Prostate gland (tissue), 2 donors: ENCODE results near the gene CDC14C.

ENCODE experiments used
- POLR2A ChIP-seq: fragments of 450-650 bp; IDR thresholded peaks from one replicate; pipeline ENCODE4 v1.6.1; 2016; ENCODE audit warnings: antibody characterized with exemption, mild to moderate bottlenecking
- TF ChIP-seq, protein P1 (sequence below), 4 experiments: fragments of 200-600 bp in 2 of 4; fragments of 450-650 bp in 2 of 4; sonication (generic) in 2 of 4; IDR thresholded peaks; 1 replicate in 3 of 4; 2 replicates in 1 of 4; pipeline ENCODE4 v1.5.1; 2016 to 2019; ENCODE audit warnings: antibody characterized with exemption in 4 of 4, mild to moderate bottlenecking in 2 of 4, moderate library complexity in 2 of 4

DNA sequence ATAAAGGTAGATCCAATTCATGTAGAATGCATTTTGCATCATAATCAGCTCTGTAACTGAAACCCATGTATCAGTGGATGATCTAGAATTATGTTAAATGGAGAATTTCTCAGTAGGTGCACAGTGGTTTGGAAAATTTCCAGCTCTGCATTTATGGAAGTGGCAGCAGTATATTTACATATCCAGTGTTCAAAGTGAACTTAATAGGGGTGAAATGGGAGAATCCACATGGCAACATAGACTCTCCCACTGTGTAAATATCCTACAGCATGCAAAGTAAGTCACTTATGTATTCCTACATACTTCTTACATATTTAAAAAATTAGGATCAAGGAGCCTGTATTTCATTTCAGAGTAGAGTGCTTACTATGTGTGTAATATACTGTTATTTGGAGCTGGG, 35.3 kb downstream of the CDC14C start:
- TF ChIP-seq, protein P1, sequence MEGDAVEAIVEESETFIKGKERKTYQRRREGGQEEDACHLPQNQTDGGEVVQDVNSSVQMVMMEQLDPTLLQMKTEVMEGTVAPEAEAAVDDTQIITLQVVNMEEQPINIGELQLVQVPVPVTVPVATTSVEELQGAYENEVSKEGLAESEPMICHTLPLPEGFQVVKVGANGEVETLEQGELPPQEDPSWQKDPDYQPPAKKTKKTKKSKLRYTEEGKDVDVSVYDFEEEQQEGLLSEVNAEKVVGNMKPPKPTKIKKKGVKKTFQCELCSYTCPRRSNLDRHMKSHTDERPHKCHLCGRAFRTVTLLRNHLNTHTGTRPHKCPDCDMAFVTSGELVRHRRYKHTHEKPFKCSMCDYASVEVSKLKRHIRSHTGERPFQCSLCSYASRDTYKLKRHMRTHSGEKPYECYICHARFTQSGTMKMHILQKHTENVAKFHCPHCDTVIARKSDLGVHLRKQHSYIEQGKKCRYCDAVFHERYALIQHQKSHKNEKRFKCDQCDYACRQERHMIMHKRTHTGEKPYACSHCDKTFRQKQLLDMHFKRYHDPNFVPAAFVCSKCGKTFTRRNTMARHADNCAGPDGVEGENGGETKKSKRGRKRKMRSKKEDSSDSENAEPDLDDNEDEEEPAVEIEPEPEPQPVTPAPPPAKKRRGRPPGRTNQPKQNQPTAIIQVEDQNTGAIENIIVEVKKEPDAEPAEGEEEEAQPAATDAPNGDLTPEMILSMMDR (IDR thresholded peaks at IDR 0.05) = no peak
- no peak for TF ChIP-seq POLR2A
